K562 (cell line): ENCODE measurements around the gene F11R. TPM values are rescaled to one million over a fixed set of nuclear protein-coding genes. Genes with fewer than 3 reads are reported as not detected.
"Not testable (repeated sequence)": the region's sequence is repeated elsewhere in the genome, so short reads cannot be mapped to it uniquely, and the experiment has no call there.

ENCODE experiments used
- ATAC-seq: fragments of 200-7000 bp; cut with Tn5 transposase; 3 replicates; pipeline ENCODE4 v1.9.1; 2020; ENCODE audit warnings: moderate library complexity
- BruUV-seq: library from RNA; stranded (reverse); fragments of 400-500 nt; replicated peaks from 2 replicates; lab custom pipeline; 2021; lab: Mats Ljungman, UMichigan
- CTCF ChIA-PET: fragments of 300-600 bp; formaldehyde crosslinking; extraction: SDS; loops from one replicate; lab custom pipeline; 2021; ENCODE audit warnings: low intra/inter-chr PET ratio; lab: Yijun Ruan, JAX
- POLR2A ChIA-PET: fragments of 300-600, 350-650 bp; sonication (Branson Sonifier 250); formaldehyde crosslinking; extraction: SDS; loops from one replicate; lab custom pipeline; 2021; ENCODE audit warnings: antibody characterized with exemption, inconsistent platforms; lab: Yijun Ruan, JAX
- DNase-seq, 4 experiments: peaks; one replicate each; pipeline versions ENCODE4 v3.0.0 to v3.0.0-alpha.2; 2011 to 2018; ENCODE audit warnings: low spot score in 3 of 4, mixed read lengths in 3 of 4; ENCODE audit errors: extremely low read depth in 1 of 4
- FAIRE-seq: peaks from 2 replicates; lab custom pipeline; 2011; peaks lifted over from hg19 to GRCh38; lab: Jason Lieb, UNC
- H2AFZ ChIP-seq: 2 replicates; pipeline ENCODE4 v1.6.0; 2011; ENCODE audit warnings: low read depth, low read length, control low read depth, inconsistent platforms
- H3K27ac ChIP-seq: fragments of 200-600 bp; 3 replicates; pipeline ENCODE4 v1.8.0; 2011; ENCODE audit warnings: low read depth, mild to moderate bottlenecking, control low read depth, inconsistent platforms, low read length, moderate library complexity, mixed read lengths; ENCODE audit errors: extremely low read depth
- H3K27me3 ChIP-seq, 2 experiments: fragments of 300-600 bp in 1 of 2; 2 replicates in 1 of 2; 3 replicates in 1 of 2; pipeline versions ENCODE4 v1.6.0 to v1.8.0; 2011; ENCODE audit warnings: inconsistent platforms in 2 of 2, low read length in 2 of 2, mild to moderate bottlenecking in 1 of 2, mixed read lengths in 1 of 2, moderate library complexity in 1 of 2; ENCODE audit not compliant: control insufficient read depth in 2 of 2, insufficient read depth in 2 of 2
- H3K36me3 ChIP-seq: fragments of 300-600 bp; 3 replicates; pipeline ENCODE4 v1.8.0; 2011; ENCODE audit warnings: mild to moderate bottlenecking, low read length, inconsistent platforms; ENCODE audit not compliant: control insufficient read depth, insufficient read depth
- H3K4me1 ChIP-seq, 2 experiments: fragments of 200-600 bp in 1 of 2; replicated peaks in 1 of 2; 2 replicates in 1 of 2; 3 replicates in 1 of 2; pipeline versions ENCODE4 v1.5.1 to v1.8.0; 2011; ENCODE audit warnings: inconsistent platforms in 2 of 2, low read length in 2 of 2, mild to moderate bottlenecking in 1 of 2, mixed read lengths in 1 of 2, moderate library complexity in 1 of 2; ENCODE audit not compliant: control insufficient read depth in 2 of 2, insufficient read depth in 2 of 2
- H3K4me2 ChIP-seq: 2 replicates; pipeline ENCODE4 v1.6.1; 2011; ENCODE audit warnings: low read length, control low read depth, inconsistent platforms, mixed read lengths; ENCODE audit not compliant: insufficient read depth
- H3K4me3 ChIP-seq: fragments of 200-600 bp; sonication (generic), shearing (Covaris generic); 2 replicates; pipeline ENCODE4 v1.5.1; 2016; ENCODE audit warnings: control low read depth, inconsistent platforms
- H3K79me2 ChIP-seq: fragments of 200-600 bp; 3 replicates; pipeline ENCODE4 v1.8.0; 2011; ENCODE audit warnings: low read length, inconsistent platforms; ENCODE audit not compliant: control insufficient read depth, insufficient read depth
- H3K9ac ChIP-seq, 2 experiments: 2 replicates each; pipeline versions ENCODE4 v1.6.0 to v1.6.1; 2011; ENCODE audit warnings: low read depth in 2 of 2, low read length in 2 of 2, control low read depth in 1 of 2, inconsistent platforms in 1 of 2, mild to moderate bottlenecking in 1 of 2, mixed read lengths in 1 of 2; ENCODE audit not compliant: insufficient read depth in 1 of 2
- H3K9me1 ChIP-seq: one replicate; pipeline ENCODE4 v1.6.0; 2011; ENCODE audit warnings: inconsistent platforms, mild to moderate bottlenecking, low read length, moderate library complexity; ENCODE audit not compliant: control insufficient read depth, insufficient read depth
- H3K9me3 ChIP-seq: replicated peaks from 2 replicates; pipeline ENCODE4 v1.5.1; 2011; ENCODE audit warnings: low read depth, low read length, inconsistent platforms; ENCODE audit not compliant: control insufficient read depth, insufficient read depth
- H4K20me1 ChIP-seq: replicated peaks from 2 replicates; pipeline ENCODE4 v1.6.1; 2011; ENCODE audit warnings: low read length, inconsistent platforms, mixed read lengths; ENCODE audit not compliant: control insufficient read depth, insufficient read depth
- EP400 ChIP-seq: fragments of 450-650 bp; IDR thresholded peaks from 2 replicates; pipeline ENCODE4 v1.6.1; 2017; ENCODE audit warnings: antibody characterized with exemption, mild to moderate bottlenecking, moderate library complexity
- LARP7 ChIP-seq: fragments of 450-650 bp; IDR thresholded peaks from 2 replicates; pipeline ENCODE4 v1.6.1; 2016
- NCOA6 ChIP-seq: fragments of 450-650 bp; IDR thresholded peaks from 2 replicates; pipeline ENCODE4 v1.6.1; 2017; ENCODE audit warnings: mild to moderate bottlenecking
- SPI1 ChIP-seq: IDR thresholded peaks from 2 replicates; pipeline ENCODE4 v1.6.1; 2011; ENCODE audit warnings: low read depth, low read length, control low read depth, borderline replicate concordance
- THRAP3 ChIP-seq: fragments of 450-650 bp; IDR thresholded peaks from 2 replicates; pipeline ENCODE4 v1.6.1; 2016; ENCODE audit warnings: mild to moderate bottlenecking, inconsistent platforms, borderline replicate concordance
- WHSC1 ChIP-seq: IDR thresholded peaks from one replicate; pipeline ENCODE4 v1.6.1; 2012; ENCODE audit warnings: low read length, control low read depth, inconsistent platforms
- WGBS: fragments of 100-300 bp; shearing (Covaris generic); methylation state at CpG from one replicate; pipeline ENCODE4 v1.1.6; 2016; ENCODE audit warnings: low coverage, mixed read lengths; ENCODE audit not compliant: insufficient coverage; ENCODE audit errors: missing lambda C conversion rate; 5-methylcytosine and 5-hydroxymethylcytosine counted together
- in situ Hi-C: fragments of 300-500 bp; cut with MboI; formaldehyde crosslinking; loops from 4 replicates; pipeline ENCODE4 v1.15.0; 2018; ENCODE audit warnings: inconsistent platforms, mixed read lengths
- intact Hi-C: fragments of 100-400 bp; cut with micrococcal nuclease; formaldehyde crosslinking; loops from 2 replicates; pipeline ENCODE4 v1.14.2; 2022
- polyA plus RNA-seq, 8 experiments: library from polyadenylated mRNA; depleted of rRNA in 4 of 8; stranded (reverse) in 5 of 8; unstranded in 3 of 8; fragments of >200 nt; fragmentation: Nextera tagmentation in 2 of 8; fragmentation: Illumina TruSeq in 1 of 8; extraction: Ambion mirVana in 2 of 8; extraction: Trizol in 1 of 8; gene quantifications; 2 replicates each; pipeline versions ENCODE4 v1.2.1 to v1.2.3, GENCODE V29; 2011 to 2014; ENCODE audit warnings: inconsistent platforms in 1 of 8, missing spikeins in 1 of 8
- total RNA-seq, 7 experiments: library from RNA; depleted of rRNA in 6 of 7; stranded (reverse); fragments of >200 nt in 6 of 7; fragmentation: Illumina TruSeq in 2 of 7; extraction: Trizol in 2 of 7; gene quantifications; 2 replicates each; pipeline versions ENCODE4 v1.2.1 to v1.2.3, GENCODE V29; 2011 to 2021; ENCODE audit warnings: low replicate concordance in 1 of 7
- TF ChIP-seq, protein P1 (sequence below): fragments of 450-650 bp; IDR thresholded peaks from 2 replicates; pipeline ENCODE4 v1.7.0; 2016; ENCODE audit warnings: borderline replicate concordance
- TF ChIP-seq, protein P2 (sequence below): IDR thresholded peaks from 2 replicates; pipeline ENCODE4 v1.6.1; 2014; ENCODE audit warnings: antibody characterized with exemption

Gene F11R
- total and polyA plus RNA-seq, 9 of the 15 experiments (the other 6 are each of a cell fraction or from before 2014, with no cell fraction given), result 27.4 to 187 (median 52.5) TPM

DNA sequence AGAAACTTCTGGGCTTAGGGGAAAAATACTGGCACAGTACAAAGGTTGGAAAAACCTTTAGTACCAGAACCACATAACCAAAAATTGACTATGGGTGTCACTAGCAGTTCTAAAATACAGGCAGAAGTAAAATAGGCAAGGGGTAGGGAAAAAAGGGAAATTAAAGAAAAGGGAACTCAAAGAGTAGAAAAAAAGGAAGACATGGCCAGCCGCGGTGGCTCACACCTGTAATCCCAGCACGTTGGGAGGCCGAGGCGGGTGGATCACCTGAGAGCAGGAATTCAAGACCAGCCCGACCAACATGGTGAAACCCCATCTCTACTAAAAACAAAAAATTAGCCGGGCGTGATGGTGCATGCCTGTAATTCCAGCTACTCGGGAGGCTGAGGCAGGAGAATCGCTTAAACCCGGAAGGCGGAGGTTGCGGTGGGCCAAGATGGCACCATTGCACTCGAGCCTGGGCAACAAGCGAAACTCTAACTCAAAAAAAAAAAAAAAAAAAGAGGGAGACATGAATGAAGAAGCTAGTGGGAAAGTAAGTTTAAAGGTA lies 1.8 kb downstream of the F11R start:
- peak overlapping the region; percentile 85 to 88 for H3K9ac ChIP-seq
- H3K27ac ChIP-seq, result peak overlapping the region; percentile 96
- H3K9me1 ChIP-seq, H3K27me3 ChIP-seq, H4K20me1 ChIP-seq, BruUV-seq, FAIRE-seq, intact Hi-C loops, DNase-seq, H3K36me3 ChIP-seq, ATAC-seq, CTCF ChIA-PET, in situ Hi-C loops, H2AFZ ChIP-seq, H3K9me3 ChIP-seq: not testable (repeated sequence)
- 28% methylated on average over 8 of the region's 15 CpGs for WGBS
- H3K4me1 ChIP-seq, result peaks cover 27 to 39% of the 10 kb centered on the region in 2 experiments
- peaks cover 60% of the 10 kb centered on the region for H3K79me2 ChIP-seq
- TF ChIP-seq THRAP3 (0 out of 2 replicates have a peak, but pooled peaks have one; percentile 14), SPI1 (peak; percentile 48; the same call in 1 of the 2 replicates), EP400 (0 out of 2 replicates have a peak, but pooled peaks have one; percentile 2), LARP7 (peak; percentile 7; the same call in 1 of the 2 replicates), NCOA6 (0 out of 2 replicates have a peak, but pooled peaks have one; percentile 20)
- H3K4me2 ChIP-seq, result peak overlapping the region; percentile 97
- H3K4me3 ChIP-seq, result peak overlapping the region; percentile 87
- POLR2A ChIA-PET, result interaction anchor here (0.6 to 3.9 kb wide), 8 partner anchors 7 to 142 kb away, joined by 3 to 19 read pairs (median 4); partner anchors contain the start of gene DEDD

DNA sequence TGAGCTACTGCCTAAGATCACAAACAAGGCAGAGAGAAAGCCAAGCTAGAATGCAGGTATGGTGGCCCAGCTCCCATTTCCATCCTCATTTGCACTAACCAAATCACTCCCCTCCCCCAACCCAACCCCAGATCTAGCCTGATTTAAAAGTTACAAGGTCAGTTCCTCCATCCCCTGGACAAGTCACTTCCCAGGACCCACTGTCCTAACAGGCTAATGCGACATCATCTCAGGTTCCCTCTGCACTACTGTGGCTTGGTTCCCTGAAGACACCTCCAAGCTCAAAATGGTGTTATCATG lies 2.4 kb downstream of the F11R start:
- no peak for FAIRE-seq
- H2AFZ ChIP-seq, result no peak overlapping the region
- peaks cover 31 to 42% of the 10 kb centered on the region in 2 experiments for H3K4me1 ChIP-seq
- H3K9ac ChIP-seq, result peak overlapping the region; percentile 38 to 88; a peak in 3 of 4 replicates
- H3K9me1 ChIP-seq, result peaks cover 3% of the 10 kb centered on the region
- peak overlapping the region; percentile 56 for H3K27ac ChIP-seq
- H3K9me3 ChIP-seq, result no peaks in the 10 kb centered on the region
- 0 out of 3 replicates have a peak, but pooled peaks cover 2% of the 10 kb centered on the region for H3K36me3 ChIP-seq
- peak in 1 of 4 experiments; percentile 37 for DNase-seq
- 31% methylated on average over 1 of the region's 1 CpG for WGBS
- no peaks in the 10 kb centered on the region for H3K27me3 ChIP-seq
- no TSS peak for BruUV-seq
- ATAC-seq, result no peak
- no peaks in the 10 kb centered on the region for H4K20me1 ChIP-seq
- H3K4me2 ChIP-seq, result peak overlapping the region; percentile 97
- TF ChIP-seq, protein P1, sequence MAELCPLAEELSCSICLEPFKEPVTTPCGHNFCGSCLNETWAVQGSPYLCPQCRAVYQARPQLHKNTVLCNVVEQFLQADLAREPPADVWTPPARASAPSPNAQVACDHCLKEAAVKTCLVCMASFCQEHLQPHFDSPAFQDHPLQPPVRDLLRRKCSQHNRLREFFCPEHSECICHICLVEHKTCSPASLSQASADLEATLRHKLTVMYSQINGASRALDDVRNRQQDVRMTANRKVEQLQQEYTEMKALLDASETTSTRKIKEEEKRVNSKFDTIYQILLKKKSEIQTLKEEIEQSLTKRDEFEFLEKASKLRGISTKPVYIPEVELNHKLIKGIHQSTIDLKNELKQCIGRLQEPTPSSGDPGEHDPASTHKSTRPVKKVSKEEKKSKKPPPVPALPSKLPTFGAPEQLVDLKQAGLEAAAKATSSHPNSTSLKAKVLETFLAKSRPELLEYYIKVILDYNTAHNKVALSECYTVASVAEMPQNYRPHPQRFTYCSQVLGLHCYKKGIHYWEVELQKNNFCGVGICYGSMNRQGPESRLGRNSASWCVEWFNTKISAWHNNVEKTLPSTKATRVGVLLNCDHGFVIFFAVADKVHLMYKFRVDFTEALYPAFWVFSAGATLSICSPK, result no peak
- peak; percentile 49 for TF ChIP-seq WHSC1
- TF ChIP-seq, protein P2, sequence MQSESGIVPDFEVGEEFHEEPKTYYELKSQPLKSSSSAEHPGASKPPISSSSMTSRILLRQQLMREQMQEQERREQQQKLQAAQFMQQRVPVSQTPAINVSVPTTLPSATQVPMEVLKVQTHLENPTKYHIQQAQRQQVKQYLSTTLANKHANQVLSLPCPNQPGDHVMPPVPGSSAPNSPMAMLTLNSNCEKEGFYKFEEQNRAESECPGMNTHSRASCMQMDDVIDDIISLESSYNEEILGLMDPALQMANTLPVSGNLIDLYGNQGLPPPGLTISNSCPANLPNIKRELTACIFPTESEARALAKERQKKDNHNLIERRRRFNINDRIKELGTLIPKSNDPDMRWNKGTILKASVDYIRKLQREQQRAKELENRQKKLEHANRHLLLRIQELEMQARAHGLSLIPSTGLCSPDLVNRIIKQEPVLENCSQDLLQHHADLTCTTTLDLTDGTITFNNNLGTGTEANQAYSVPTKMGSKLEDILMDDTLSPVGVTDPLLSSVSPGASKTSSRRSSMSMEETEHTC, result no peak
- POLR2A ChIA-PET, result interaction anchor here (0.6 to 3.9 kb wide), 8 partner anchors 8 to 378 kb away, joined by 3 to 19 read pairs (median 4); partner anchors contain the start of gene DEDD
- in situ Hi-C loops, result no loop called here
- CTCF ChIA-PET, result no interaction called here
- H3K79me2 ChIP-seq, result peaks cover 63% of the 10 kb centered on the region
- intact Hi-C loops, result no loop called here
- H3K4me3 ChIP-seq, result peak overlapping the region; percentile 87
